CD4-positive, alpha-beta T cell treated with Interleukin-1 beta for 1 hour (primary cell): ENCODE data around the gene FOXR1.
A peak's percentile ranks its signal among the peaks of the same experiment; 100 is the strongest.

ENCODE experiments used
- DNase-seq, 2 donors: peaks; one replicate each; pipeline ENCODE4 v3.0.0-alpha.2; 2020 to 2022

Gene FOXR1

DNA sequence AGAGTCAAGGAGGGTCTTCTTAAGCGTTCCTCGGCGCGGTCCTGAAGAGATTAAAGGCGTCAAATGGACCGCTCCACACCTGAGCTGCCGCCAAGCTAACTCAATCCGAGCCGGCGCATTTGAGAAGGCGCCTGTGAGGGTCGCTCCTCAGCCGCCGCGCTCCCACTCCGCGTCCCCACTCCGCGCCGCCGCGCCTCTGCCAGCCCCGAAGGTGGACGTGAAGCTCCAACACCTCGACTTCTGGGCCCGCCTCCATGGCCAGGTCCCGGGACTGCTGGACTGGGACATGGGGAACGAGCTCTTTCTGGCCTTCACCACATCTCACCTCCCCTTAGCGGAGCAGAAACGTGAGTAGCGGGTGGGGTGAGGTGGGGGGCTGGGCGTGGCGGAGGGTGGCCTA lies at the start of gene FOXR1:
Gene FOXR1, plus strand, starts transcription at position 116 of the 400 bp plus-strand sequence. Its CDS starts 171 bp downstream, at position 287.
- DNase-seq = no peak

- DNase-seq = no peak
Measured at GRCh38 chr11:118921929-118922744, 49.4 kb upstream of the FOXR1 start.

- no peak for DNase-seq
Measured at GRCh38 chr11:118922745-118923627, 48.6 kb upstream of the FOXR1 start.

- peak; percentile 49 to 60 for DNase-seq
Measured at GRCh38 chr11:118923721-118924587, 47.6 kb upstream of the FOXR1 start.

DNA sequence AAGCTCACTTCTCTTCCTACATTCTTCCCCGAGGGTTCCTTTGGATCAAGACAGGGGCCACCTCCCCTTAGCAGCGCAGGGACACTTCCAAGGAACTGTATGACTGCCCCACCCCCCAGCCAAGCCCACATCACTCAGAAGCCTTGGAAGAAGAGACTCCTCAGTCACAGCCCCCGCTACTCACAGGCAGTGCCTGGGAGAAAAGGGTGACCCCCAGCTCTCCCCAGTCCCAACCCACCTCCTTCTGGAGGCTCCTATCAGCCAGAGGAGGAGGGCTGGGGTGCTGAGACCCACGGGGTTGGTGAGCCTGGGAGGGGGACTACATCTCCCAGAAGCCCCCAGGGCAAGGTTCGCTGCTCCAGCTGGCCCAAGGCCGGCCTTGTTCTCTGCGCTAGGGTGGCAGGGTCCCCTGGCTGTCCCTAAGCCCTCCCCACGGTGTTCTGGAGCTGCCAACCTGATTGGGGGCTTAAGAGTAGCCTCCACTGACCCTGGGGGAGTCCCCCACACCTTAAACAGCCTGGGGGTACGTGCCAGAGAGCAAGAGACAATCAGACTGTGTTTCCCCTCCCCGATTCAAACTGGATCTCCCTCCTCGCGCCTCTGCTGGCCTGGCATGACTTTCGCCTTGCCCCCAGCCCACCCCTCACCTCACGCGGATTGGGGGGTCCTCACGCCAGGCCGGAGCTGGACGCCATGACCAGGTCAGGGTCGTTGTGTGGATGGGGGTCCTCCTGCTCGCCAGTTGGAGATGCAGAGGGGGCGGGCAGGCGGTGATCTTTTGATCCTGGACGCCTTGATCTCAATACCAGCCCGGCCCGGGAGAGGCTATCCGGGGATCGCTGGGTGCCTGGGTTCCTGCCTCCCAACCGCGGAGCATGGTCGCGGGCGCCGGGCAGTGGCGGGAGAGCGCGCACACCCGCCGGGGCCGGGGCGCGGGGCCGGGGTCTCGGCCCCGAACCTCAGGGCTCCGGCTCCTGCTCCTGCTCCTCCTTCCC lies 46.7 kb upstream of the FOXR1 start:
- peak; percentile 48 to 55 for DNase-seq

GRCh38 chr11:118927554-118928100 lies 43.9 kb upstream of the FOXR1 start:
- DNase-seq = no peak

GRCh38 chr11:118928101-118928869 lies 43.3 kb upstream of the FOXR1 start:
- DNase-seq = peak; percentile 95 to 96

GRCh38 chr11:118928870-118929500 lies 42.6 kb upstream of the FOXR1 start:
- no peak for DNase-seq

- DNase-seq = peak; percentile 85 to 87
Measured at GRCh38 chr11:118929501-118930093, 42.0 kb upstream of the FOXR1 start.

GRCh38 chr11:118930094-118930712 lies 41.4 kb upstream of the FOXR1 start:
- peak; percentile 86 to 89 for DNase-seq

DNA sequence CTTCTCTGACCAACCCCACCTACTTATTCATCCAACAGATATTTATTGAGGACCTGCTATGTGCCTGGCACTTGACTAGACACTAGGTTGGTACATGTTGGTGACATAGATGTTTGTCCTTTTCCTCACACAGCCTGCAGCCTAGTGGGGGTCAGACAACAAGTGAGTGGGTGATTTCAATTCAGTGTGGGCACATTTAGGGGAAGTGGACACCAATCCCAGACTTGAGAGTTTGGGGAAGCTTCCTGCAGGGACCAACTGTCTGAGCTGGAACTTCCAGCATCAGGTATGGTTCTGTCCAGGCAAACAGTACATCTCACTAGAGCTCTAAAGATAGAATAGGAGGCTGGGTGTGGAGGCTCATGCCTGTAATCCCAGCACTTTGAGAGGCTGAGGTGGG lies 40.0 kb upstream of the FOXR1 start:
- DNase-seq = no peak

DNA sequence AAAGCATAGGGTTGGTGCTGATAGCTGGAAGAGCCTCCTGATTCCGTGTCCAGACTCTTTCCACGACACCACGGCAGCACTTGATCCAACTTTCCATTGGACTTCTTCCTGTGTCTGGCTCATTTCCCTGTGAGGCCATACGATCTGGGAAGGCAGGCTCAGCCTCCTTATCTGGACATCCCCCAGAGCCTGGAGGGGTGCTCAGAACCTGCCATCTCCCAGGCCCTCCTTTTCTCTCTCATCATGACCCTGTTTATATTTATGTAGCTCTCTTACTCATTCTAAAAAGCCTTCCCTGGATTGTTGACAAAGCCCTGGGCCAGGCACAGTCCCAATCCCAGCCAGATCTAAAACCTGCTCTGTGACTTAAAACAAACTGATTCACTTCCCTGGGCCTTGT lies 38.1 kb upstream of the FOXR1 start:
- no peak for DNase-seq

DNA sequence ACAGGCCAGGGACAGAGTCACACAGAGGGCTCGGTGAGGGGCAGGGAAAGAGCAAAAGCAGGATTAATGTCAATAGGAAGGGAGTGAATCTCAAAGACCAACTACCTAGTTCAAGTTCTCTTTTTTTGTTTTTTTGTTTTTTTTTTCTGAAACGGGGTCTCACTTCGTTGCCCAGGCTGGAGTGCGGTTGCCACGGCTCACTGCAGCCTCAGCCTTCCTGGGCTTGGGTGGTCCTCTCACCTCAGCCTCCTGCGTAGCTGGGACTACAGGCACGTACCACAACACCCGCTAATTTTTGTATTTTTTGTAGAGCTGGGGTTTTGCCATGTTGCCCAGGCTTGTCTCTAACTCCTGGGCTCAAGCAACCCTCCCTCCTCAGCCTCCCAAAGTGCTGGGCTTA lies 36.2 kb upstream of the FOXR1 start:
- DNase-seq = peak in 1 of 2 donors; percentile 39

DNA sequence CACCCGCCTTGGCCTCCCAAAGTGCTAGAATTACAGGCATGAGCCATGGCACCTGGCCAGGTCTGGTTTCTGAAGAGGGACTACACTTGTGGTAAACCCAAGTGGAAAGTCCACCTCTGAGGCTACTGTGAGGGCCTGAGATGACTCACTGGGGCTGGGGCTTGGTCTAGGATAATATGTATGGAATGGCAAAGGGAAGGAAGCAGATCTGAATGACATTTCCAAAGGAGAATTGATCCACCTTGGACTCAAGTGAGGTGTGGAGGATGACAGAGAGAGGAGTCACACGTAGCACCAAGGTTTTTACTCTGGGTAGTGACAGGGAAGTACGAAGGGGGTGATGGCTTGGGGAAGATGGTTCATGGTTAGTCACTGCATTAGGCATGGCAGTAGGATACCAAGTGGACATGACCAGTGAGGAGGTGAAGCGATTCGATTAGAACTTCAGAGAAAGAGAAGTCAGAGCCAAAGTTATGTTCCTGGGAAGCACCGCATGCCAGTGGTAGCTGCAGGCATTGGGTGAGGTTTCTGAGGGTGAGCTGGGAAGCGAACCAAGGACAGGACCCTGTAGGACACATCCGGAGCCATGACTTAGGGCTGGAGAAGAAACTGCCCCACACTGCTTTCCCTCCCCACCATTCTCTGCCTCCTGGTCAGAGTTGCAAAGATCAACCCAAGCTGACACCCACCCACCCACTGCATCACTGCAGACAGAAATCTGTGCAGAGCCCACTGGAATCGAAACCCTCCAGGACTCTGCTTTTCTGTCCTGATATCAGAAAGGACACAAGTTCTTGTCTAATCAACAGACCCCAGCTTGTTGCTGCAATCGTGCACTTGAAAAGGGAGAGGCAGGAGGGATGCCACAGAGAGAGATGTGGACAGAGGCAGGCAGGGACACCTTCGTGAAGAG lies 32.8 kb upstream of the FOXR1 start:
- DNase-seq = no peak

DNA sequence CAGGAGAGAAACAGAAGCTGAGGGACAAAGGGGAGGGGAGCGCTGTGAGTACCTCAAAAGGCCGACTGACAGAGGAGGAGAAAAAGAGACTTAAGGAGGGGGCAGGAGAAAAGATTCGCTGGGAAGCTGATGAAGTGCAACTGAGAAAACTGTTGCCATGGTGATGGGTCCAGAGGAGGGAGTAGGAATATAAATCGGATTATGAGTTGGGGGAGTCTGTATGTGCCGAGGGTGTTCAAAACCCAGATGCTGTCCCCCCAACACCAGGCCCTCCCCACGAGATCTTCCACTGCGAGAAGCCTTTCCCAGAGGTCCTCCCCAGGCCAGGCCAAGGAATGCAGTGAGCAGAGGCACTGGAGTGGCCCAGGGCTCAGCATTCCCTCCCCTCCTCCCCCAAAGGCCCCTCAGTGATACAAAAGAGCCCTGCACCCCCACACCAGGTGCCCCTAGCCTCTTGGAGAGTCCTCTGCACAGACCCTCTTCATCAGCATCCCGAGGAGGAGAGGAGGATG lies 32.1 kb upstream of the FOXR1 start:
- no peak for DNase-seq

DNA sequence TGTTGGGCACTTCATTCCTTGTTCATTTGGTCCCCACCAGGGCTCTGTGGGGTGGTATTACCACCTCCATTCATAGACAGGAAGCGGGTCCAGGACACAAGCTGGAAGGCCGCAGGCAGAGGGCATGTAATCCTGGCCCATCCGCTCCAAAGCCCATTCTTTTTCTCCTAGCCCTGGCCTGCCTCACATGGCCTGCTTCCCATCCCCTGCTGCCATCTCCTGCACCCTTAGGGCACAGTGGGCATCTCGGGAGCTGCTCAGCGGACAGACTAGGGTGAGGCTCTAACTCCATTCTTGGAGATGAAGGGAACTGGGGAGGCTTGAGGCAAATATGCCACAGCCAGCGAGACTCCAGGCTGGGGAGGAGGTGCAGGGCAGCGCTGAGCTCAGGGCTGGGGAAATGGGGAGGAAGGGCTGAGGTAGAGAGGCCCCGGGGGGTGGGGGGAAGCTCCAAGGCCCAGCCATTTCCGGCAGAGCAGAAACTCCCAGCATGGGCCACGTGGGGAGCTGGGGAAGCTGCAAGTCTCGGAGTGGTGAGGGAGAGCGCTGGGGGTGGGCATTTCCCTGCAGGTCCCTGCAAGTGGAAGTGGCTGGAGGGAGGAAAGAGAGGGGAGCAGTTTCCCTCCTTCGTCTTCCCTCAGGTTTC lies 31.5 kb upstream of the FOXR1 start:
- DNase-seq = peak; percentile 33 to 49

DNA sequence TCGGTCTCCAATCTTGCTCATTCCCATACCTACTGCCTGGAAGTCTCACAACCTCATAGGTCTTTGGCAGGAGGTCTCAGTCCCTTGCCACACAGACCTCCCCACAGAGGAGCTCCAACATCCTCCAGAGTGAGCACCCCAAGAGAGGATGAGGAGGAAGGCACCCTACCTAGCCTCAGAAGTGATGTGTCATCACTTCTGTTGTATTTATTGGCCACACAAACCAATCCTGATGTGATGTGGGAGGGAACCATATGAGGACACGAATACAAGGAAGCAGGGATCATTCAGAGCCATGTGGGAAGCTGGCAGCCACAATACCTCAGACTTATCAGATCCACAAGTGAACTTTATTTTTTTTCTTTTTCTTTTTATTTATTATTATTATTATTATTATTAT lies 24.5 kb upstream of the FOXR1 start:
- DNase-seq = no peak
